ENCODE results near the gene KLHL26.
"Not testable (repeated sequence)": the region's sequence is repeated elsewhere in the genome, so short reads cannot be mapped to it uniquely, and the experiment has no call there.

Gene KLHL26

DNA sequence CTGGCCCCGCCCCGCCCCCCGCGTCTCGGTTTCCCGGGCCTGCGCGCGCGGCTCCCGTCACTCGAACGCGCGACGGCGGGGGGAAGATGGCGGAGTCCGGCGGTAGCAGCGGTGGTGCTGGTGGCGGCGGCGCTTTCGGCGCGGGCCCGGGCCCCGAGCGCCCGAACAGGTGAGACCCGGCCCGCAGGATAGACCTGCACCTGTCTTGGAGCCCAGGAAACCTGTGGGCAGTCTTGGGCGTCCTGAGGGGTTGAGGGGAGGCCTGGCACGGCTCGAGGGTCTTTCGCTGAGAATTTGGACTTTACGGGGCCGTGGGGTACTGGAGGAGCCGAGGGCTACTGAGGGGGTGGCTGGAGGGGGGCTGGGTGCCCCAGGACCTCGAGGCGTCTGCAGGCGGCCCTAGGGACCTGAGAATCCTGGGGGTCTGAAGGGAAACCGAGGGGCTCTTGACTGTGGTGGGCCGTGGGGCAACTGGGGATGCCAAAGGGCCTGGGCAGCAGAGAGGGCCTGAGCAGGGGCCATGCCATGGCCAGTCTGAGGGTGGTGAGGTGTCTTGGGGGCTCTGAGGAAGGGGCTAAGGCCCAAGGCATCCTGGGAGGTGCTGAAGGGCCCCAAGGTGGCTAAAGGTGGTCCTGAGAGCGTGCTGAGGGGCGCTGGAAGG lies at the start of gene KLHL26:
TSS of gene KLHL26 (plus strand) at position 60 of the 661 bp plus-strand sequence. CDS start at position 87, 27 bp downstream.
- H3K4me3 ChIP-seq (ENCODE audit: low read length) = peak within 1 kb of the TSS; percentile 92
- DNase-seq (ENCODE audit: low read depth) = no peak
- no peaks in the 10 kb centered on the region for H3K27me3 ChIP-seq (replicated peaks; ENCODE audit: control insufficient read depth, insufficient read depth, low read length)
- no peaks in the 10 kb centered on the region for H3K9me3 ChIP-seq (ENCODE audit: control insufficient read depth, low read length)
- peak within 1 kb of the TSS; percentile 93 for H3K9ac ChIP-seq (ENCODE audit: low read length)
- H3K36me3 ChIP-seq (ENCODE audit: control insufficient read depth, insufficient read depth, low read length, severe bottlenecking) = no peaks in the 10 kb centered on the region
- peaks cover 25% of the 10 kb centered on the region for H3K4me1 ChIP-seq (ENCODE audit: control insufficient read depth, insufficient read depth, low read length)

GRCh38 chr19:18587561-18587960 lies 49.3 kb upstream of the KLHL26 start:
- H3K27me3 ChIP-seq (replicated peaks; ENCODE audit: control insufficient read depth, insufficient read depth, low read length) = no peaks in the 10 kb centered on the region
- H3K4me3 ChIP-seq (ENCODE audit: low read length) = peak overlapping the region; percentile 82
- H3K9me3 ChIP-seq (ENCODE audit: control insufficient read depth, low read length) = no peaks in the 10 kb centered on the region
- DNase-seq (ENCODE audit: low read depth) = no peak
- H3K4me1 ChIP-seq (ENCODE audit: control insufficient read depth, insufficient read depth, low read length) = peaks cover 33% of the 10 kb centered on the region
- H3K36me3 ChIP-seq (ENCODE audit: control insufficient read depth, insufficient read depth, low read length, severe bottlenecking) = peaks cover 5% of the 10 kb centered on the region
- peak overlapping the region; percentile 92 for H3K9ac ChIP-seq (ENCODE audit: low read length)

GRCh38 chr19:18587962-18588610 lies 48.7 kb upstream of the KLHL26 start:
- DNase-seq (ENCODE audit: low read depth) = no peak
- Histone ChIP-seq H3K4me3 (ENCODE audit: low read length) (peak overlapping the region; percentile 82), H3K9me3 (ENCODE audit: control insufficient read depth, low read length) (no peaks in the 10 kb centered on the region)

GRCh38 chr19:18588611-18589379 lies 48.0 kb upstream of the KLHL26 start, which contains the start of gene REX1BD:
REX1BD (plus strand) TSS chr19:18588798; CDS start chr19:18588802, 4 bp downstream.
- DNase-seq (ENCODE audit: low read depth) = peak; percentile 88
- peak within 1 kb of the TSS; percentile 92 for H3K9ac ChIP-seq (ENCODE audit: low read length)
- H3K9me3 ChIP-seq (ENCODE audit: control insufficient read depth, low read length) = no peaks in the 10 kb centered on the region
- peak within 1 kb of the TSS; percentile 82 for H3K4me3 ChIP-seq (ENCODE audit: low read length)
- no peaks in the 10 kb centered on the region for H3K27me3 ChIP-seq (replicated peaks; ENCODE audit: control insufficient read depth, insufficient read depth, low read length)
- H3K36me3 ChIP-seq (ENCODE audit: control insufficient read depth, insufficient read depth, low read length, severe bottlenecking) = peaks cover 12% of the 10 kb centered on the region
- H3K4me1 ChIP-seq (ENCODE audit: control insufficient read depth, insufficient read depth, low read length) = peaks cover 41% of the 10 kb centered on the region

More at GRCh38 chr19:18587962-18588610, 48.7 kb upstream of the KLHL26 start:
- peaks cover 36% of the 10 kb centered on the region for H3K4me1 ChIP-seq (ENCODE audit: control insufficient read depth, insufficient read depth, low read length)
- H3K9ac ChIP-seq (ENCODE audit: low read length) = peak overlapping the region; percentile 92
- H3K27me3 ChIP-seq (replicated peaks; ENCODE audit: control insufficient read depth, insufficient read depth, low read length) = no peaks in the 10 kb centered on the region
- H3K36me3 ChIP-seq (ENCODE audit: control insufficient read depth, insufficient read depth, low read length, severe bottlenecking) = peaks cover 6% of the 10 kb centered on the region

DNA sequence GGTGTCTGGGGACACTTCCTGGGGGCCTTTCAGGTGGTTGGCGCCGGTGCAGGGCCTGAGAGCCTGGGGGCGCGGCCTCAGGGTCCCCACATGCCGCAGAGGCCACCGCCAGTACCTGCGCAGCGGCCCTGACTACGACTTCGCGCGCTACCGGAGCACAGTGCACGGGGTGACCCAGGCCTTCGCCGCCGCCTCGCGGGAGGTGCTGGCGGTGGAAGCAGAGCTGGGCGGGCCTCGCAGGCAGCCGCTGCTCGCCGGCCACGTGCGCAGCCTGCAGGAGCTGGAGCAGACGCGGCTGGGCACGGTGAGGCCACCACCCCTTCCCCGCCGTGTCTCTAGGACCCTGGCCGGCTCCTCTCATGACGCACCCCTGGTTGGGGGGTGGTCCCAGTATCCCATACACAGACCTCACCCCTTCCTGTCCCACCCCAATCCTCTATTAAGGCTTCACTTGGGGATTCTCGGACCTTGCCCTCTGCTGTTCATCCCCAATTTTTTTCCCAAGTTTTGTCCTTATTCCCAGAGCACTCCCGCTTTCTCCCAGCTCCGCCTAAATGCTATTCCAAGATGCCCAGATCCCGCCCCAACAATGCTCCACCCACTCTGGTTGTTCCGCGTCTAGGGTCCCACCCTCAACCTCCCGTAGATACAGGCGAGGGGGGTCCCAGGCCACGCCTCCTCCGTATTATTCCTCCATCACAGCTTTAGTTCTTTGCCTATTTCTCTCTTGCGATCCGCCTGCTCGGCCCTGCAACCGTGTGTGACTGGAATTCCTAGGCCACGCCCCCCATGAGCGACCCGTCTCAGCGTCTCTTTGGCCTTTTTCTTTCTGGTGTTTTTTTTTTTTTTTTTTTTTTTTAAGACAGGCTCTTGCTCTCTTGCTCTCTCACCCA lies 47.2 kb upstream of the KLHL26 start:
- Histone ChIP-seq H3K4me1 (ENCODE audit: control insufficient read depth, insufficient read depth, low read length) (peaks cover 43% of the 10 kb centered on the region), H3K9ac (ENCODE audit: low read length) (peak overlapping the region; percentile 92), H3K9me3 (ENCODE audit: control insufficient read depth, low read length) (no peaks in the 10 kb centered on the region), H3K36me3 (ENCODE audit: control insufficient read depth, insufficient read depth, low read length, severe bottlenecking) (peaks cover 12% of the 10 kb centered on the region), H3K27me3 (replicated peaks; ENCODE audit: control insufficient read depth, insufficient read depth, low read length) (no peaks in the 10 kb centered on the region), H3K4me3 (ENCODE audit: low read length) (peak overlapping the region; percentile 82)
- DNase-seq (ENCODE audit: low read depth) = peak; percentile 79

DNA sequence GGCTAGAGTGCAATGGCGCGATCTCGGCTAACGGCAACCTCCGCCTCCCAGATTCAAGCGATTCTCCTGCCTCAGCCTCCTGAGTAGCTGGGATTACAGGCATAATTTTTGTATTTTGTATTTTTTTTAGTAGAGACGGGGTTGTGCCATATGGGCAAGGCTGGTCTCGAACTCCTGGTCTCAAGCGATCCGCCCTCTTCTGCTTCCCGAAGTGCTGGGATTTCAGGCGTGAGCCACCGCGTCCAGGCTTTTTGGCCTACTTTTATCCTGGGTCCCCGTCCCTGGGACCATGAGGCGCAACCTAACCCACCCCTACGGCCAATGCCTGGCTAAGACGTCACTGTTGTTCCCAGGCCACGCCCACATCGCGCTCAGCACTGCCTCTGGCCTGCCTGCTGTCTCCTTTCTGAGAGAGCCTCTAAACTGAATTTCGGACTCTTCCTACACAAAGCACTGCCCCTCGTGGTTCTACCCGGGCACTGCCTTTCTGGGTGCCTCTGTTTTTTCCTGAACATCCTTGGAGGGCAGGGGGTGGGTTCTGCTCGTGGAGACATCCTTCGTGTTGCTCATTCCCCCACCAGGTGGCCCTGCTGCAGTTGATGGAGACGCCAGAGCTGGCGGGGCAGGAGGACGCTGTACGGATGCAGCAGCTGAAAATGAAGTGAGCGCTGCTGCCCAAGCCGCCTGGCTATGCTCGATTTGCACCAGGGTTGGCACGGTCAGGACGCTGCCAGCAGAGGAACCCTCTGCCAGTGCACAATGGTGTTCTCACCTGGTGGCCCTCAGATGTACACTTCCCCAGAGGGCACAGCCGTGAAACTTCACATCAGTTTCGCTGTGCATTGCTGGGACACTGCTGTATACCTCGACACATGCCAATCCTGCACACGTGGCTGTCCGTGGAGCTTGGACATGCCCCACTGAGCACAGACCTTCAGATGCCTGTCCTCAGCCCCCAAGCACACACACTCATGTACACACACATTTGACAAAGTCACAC lies 46.3 kb upstream of the KLHL26 start:
- DNase-seq (ENCODE audit: low read depth) = peak; percentile 62
- peak overlapping the region; percentile 92 for H3K9ac ChIP-seq (ENCODE audit: low read length)
- H3K36me3 ChIP-seq (ENCODE audit: control insufficient read depth, insufficient read depth, low read length, severe bottlenecking) = peaks cover 13% of the 10 kb centered on the region
- no peaks in the 10 kb centered on the region for H3K27me3 ChIP-seq (replicated peaks; ENCODE audit: control insufficient read depth, insufficient read depth, low read length)
- no peak overlapping the region for H3K4me3 ChIP-seq (ENCODE audit: low read length)
- peaks cover 49% of the 10 kb centered on the region for H3K4me1 ChIP-seq (ENCODE audit: control insufficient read depth, insufficient read depth, low read length)
- no peaks in the 10 kb centered on the region for H3K9me3 ChIP-seq (ENCODE audit: control insufficient read depth, low read length)

DNA sequence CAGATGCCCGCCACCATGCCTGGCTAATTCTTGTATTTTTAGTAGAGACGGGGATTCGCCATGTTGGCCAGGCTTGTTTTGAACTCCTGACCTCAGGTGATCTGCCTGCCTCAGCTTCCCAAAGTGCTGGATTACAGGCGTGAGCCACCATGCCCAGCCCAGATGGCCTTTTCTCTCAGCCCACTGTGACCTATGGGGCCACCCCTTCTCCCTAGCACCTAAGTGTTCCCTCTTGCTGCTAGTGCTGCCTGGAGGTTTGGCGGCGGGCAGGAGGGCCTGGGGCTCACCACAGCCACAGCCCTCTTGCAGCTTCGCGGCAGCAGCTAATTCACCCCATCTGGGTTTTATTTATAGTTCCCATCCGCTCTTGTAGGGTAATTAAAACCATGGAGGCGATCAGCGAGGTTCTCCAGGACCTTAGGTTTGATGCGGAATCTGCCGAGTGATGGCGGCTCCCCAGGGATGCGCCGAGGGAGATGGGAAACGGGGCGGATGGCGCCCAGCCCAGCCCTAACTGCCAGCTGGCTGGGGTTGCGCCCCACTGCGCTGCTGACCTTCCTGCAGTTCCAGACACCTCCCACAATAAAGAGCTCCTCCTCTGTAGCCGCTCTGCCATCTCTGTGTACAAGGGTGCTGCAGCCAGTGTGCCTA lies 45.0 kb upstream of the KLHL26 start:
- peak overlapping the region; percentile 48 for H3K9ac ChIP-seq (ENCODE audit: low read length)
- DNase-seq (ENCODE audit: low read depth) = no peak
- no peak overlapping the region for H3K4me3 ChIP-seq (ENCODE audit: low read length)
- peaks cover 24% of the 10 kb centered on the region for H3K36me3 ChIP-seq (ENCODE audit: control insufficient read depth, insufficient read depth, low read length, severe bottlenecking)
- H3K27me3 ChIP-seq (replicated peaks; ENCODE audit: control insufficient read depth, insufficient read depth, low read length) = no peaks in the 10 kb centered on the region
- peaks cover 55% of the 10 kb centered on the region for H3K4me1 ChIP-seq (ENCODE audit: control insufficient read depth, insufficient read depth, low read length)
- no peaks in the 10 kb centered on the region for H3K9me3 ChIP-seq (ENCODE audit: control insufficient read depth, low read length)

DNA sequence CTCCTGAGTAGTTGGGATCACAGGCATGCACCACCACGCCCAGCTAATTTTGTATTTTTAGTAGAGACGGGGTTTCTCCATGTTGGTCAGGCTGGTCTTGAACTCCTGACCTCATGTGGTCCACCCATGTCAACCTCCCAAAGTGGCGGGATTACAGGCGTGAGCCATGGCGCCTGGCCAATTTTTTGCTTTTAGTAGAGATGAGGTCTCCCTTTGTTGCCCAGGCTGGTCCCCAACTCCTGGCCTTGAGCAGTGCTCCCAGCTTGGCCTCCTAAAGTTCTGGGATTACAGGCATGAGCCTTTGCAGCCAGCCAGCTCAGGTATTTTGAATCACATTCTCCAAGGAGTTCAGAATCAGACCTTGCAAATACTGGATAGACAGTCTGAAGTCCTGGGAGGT lies 44.1 kb upstream of the KLHL26 start:
- H3K4me1 ChIP-seq (ENCODE audit: control insufficient read depth, insufficient read depth, low read length) = peaks cover 52% of the 10 kb centered on the region
- peaks cover 28% of the 10 kb centered on the region for H3K36me3 ChIP-seq (ENCODE audit: control insufficient read depth, insufficient read depth, low read length, severe bottlenecking)
- DNase-seq (ENCODE audit: low read depth); H3K4me3 ChIP-seq (ENCODE audit: low read length); H3K9ac ChIP-seq (ENCODE audit: low read length); H3K27me3 ChIP-seq (replicated peaks; ENCODE audit: control insufficient read depth, insufficient read depth, low read length); H3K9me3 ChIP-seq (ENCODE audit: control insufficient read depth, low read length): not testable (repeated sequence)

DNA sequence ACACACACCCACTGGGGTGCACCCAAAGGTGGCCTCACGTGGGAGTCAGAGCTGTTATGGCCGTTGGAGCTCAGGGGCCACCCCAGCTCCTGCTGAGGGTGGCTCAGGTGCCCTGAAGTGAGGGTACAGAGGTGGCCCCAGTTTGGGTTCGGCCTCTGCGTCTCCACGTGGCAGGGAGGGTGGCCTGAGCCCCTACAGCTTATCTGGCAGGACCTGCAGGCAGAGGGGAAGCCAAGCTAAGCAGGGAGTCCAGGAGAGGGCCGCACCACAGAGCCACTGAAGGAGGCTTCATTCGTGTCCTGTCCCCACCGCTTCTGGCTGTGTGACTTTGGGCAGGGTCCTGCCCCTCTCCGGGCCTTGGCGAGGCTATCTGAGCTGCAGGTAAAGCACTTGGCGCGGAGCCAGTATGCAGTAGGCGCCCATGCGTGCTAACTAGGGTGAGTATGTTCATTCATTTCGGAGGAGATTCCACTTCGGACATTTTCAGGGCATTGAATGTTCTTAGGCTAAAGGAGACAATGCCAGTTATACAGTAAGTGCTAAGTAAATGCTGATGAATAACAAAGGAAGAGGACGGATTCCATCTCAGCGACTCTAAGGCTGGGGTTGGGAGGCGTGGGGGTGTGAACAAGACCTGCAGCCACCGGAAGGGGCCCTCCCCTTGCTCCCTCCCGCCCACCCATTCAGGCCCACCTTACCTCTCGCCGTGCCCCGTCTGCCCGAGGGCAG lies 43.3 kb upstream of the KLHL26 start:
- Histone ChIP-seq H3K4me1 (ENCODE audit: control insufficient read depth, insufficient read depth, low read length) (peaks cover 45% of the 10 kb centered on the region), H3K27me3 (replicated peaks; ENCODE audit: control insufficient read depth, insufficient read depth, low read length) (no peaks in the 10 kb centered on the region), H3K4me3 (ENCODE audit: low read length) (no peak overlapping the region), H3K9ac (ENCODE audit: low read length) (no peak overlapping the region), H3K9me3 (ENCODE audit: control insufficient read depth, low read length) (no peaks in the 10 kb centered on the region), H3K36me3 (ENCODE audit: control insufficient read depth, insufficient read depth, low read length, severe bottlenecking) (peaks cover 36% of the 10 kb centered on the region)
- no peak for DNase-seq (ENCODE audit: low read depth)

Data from adipocyte (in vitro differentiated cells).